Superior temporal gyrus (tissue), 1 donor: ENCODE measurements around the gene TCOF1.
A peak's percentile ranks its signal among the peaks of the same experiment; 100 is the strongest.

Source experiments
- DNase-seq: peaks from one replicate; pipeline ENCODE4 v3.0.0-alpha.2; 2016; ENCODE audit errors: extremely low spot score

TCOF1 gene, protein sequence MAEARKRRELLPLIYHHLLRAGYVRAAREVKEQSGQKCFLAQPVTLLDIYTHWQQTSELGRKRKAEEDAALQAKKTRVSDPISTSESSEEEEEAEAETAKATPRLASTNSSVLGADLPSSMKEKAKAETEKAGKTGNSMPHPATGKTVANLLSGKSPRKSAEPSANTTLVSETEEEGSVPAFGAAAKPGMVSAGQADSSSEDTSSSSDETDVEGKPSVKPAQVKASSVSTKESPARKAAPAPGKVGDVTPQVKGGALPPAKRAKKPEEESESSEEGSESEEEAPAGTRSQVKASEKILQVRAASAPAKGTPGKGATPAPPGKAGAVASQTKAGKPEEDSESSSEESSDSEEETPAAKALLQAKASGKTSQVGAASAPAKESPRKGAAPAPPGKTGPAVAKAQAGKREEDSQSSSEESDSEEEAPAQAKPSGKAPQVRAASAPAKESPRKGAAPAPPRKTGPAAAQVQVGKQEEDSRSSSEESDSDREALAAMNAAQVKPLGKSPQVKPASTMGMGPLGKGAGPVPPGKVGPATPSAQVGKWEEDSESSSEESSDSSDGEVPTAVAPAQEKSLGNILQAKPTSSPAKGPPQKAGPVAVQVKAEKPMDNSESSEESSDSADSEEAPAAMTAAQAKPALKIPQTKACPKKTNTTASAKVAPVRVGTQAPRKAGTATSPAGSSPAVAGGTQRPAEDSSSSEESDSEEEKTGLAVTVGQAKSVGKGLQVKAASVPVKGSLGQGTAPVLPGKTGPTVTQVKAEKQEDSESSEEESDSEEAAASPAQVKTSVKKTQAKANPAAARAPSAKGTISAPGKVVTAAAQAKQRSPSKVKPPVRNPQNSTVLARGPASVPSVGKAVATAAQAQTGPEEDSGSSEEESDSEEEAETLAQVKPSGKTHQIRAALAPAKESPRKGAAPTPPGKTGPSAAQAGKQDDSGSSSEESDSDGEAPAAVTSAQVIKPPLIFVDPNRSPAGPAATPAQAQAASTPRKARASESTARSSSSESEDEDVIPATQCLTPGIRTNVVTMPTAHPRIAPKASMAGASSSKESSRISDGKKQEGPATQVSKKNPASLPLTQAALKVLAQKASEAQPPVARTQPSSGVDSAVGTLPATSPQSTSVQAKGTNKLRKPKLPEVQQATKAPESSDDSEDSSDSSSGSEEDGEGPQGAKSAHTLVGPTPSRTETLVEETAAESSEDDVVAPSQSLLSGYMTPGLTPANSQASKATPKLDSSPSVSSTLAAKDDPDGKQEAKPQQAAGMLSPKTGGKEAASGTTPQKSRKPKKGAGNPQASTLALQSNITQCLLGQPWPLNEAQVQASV (N-terminal part only)

DNA sequence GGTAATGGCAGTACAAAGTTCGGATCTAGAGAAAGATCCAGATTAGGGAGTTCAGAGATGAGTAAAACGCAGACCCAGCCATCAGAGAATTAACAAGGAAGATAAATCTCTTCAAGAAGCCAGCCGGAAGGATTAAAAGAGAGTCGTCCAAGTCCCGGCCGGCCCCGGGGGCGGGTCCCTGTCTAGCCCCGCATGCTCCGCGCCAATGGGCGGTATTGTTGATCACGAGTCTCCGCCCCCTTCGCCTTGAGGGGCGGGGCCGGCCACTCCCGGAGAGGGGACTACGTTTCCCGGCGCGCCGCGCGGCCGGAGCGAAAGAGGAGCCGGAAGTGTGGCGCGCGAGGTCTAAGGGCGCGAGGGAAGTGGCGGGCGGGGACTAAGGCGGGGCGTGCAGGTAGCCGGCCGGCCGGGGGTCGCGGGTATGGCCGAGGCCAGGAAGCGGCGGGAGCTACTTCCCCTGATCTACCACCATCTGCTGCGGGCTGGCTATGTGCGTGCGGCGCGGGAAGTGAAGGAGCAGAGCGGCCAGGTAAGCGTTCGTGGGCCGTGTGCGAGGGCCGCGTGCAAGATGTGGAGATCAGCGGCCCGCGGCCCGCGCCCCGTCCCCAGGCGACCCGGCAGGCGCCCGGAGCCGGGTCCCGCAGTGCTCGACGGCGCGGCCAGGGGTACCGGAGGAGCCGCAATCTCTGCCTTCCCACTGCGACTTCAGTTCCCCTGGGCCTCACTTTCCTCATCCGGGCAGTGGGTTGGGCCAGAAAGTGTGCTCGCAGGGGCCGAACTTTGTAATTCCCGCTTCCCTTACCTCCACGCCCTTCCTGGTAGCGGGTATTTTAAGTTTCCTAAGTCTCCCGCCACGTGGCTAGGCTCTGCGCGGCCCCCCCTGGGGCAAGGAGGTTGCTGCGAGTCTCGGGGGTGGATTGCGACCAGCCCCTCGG, at the start of gene TCOF1:
TSS of gene TCOF1 (plus strand) at position 372 of the 935 bp plus-strand sequence. CDS start at position 422, 50 bp downstream.
- peak; percentile 98 for DNase-seq

DNA sequence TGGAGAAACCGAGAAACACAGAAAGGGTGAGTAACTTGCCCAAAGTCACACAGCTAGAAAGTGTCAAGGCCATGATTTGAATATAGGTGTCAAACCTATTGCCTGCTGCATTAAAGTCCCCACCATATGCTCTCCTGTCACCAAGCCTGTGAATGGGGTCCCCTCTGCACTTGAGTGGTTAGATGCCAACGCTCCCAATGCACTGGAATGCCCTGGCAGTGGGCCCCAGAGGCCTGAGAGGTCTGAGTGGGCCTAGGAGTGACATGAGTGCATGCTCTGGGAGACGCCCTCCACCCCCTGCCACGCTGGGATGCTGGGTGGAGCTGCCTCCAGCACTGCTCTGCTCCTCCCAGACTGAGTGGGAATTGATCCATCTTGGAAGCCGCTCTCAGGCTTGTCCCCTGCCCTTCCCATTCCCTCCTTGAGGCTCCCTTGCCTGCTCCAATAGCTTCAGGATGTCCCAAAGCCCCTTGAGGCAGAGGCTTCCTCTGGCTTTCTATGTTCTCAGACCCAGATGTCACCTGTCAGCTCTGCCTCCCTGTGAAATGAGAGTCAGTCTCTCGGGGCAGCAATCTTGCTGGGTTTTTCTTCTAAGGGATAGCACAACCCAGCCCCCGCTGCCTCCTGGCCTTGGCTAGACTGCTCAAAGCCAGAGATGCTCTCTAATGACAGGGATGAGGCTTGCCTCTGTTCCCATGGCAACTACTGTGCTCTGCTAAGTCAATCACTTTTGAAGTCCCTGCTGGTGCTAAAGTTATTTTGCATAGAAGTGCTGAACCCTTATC, 48.2 kb upstream of the TCOF1 start:
- no peak for DNase-seq

DNA sequence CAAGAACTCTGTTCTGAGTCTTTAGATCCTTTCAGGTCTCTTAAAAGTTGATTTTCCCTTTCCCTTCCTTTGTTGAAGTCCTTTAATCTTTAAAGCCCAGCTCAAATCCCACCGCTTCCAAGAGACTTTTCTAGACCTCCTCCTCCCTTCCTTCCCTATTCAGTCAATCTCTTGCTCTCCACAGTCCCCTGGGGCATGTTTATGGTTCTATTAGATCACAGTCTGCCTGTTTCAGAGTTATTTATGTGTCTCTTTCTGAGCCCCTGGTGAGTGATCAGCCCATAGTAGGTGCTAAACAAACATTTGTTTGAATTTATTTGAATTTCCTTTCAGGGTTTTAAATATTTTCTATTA, 47.6 kb upstream of the TCOF1 start:
- DNase-seq: no peak

GRCh38 chr5:150310246-150310645, 47.3 kb upstream of the TCOF1 start:
- no peak for DNase-seq

GRCh38 chr5:150311015-150311692, 46.3 kb upstream of the TCOF1 start:
- DNase-seq: no peak

DNA sequence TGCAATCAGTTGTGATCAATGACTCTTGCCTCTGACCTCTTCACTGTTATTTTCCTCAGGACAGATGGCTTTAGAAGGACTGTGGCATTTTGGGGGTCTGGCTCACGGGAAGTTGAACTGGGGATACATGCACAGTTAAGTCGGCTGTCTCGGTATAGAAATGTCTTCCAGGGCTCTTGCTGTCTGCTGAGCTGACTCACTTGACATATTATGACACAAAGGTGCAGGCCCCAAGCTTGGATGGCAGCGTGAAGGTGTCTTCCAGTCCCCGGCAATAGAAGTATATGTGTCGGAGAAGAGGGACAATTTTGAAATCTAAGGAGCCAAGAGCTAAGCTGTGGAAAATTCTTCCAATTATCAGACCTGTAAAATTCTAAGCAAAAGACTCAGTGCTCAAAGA, 45.0 kb upstream of the TCOF1 start:
- no peak for DNase-seq

DNA sequence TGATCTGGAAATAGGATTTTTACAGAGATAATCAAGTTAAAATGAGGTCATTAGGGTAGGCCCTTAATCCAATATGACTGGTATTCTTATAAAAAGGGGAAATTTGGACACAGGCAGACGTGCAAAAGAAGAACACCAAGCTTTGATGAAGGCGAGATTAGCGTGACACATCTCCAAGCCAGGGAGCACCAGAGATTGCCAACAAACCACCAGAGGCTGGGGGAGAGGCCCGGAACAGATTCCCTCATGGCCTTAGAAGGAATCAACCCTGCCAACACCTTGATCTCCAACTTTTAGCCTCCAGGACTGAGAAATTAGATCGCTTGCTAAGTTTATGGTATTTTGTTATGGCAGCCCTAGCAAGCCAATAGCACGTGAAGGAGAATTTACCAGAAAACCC, 44.0 kb upstream of the TCOF1 start:
- DNase-seq: no peak

GRCh38 chr5:150313921-150314716, 43.4 kb upstream of the TCOF1 start:
- DNase-seq: no peak

DNA sequence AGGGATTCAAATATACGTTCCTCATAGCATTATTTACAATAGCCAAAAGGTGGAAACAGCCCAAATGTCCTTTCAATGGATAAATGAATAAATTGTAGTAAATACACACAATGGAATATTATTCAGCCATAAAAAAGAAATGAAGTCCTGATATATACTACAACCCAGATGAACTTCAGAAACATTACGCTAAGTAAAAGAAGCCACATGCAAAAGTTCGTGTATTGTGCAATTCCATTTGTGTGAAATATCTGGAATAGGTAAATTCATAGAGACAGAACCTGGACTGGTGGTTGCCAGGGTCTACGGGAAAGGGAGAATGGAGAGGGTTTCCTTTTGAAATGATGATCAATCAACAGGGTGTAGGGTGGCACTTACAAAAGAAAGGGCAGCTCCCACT, 42.3 kb upstream of the TCOF1 start:
- no peak for DNase-seq

DNA sequence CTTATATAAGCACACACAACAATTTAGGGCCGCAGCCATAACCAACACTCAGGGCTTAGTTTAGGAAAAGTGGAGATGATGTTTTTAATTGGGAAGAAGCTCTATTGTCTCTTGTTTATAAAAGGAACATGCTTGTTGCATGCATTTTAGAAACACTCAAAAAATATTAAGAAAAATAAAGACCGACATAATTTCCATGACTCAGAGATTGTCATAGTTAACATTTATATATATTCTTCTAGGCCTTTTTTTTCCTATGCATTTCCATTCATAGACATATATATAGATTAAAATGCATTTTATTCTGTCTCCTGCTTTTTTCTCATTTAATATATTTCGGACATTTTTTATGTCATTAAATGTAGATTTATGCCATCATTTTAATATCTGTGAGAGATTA, 41.2 kb upstream of the TCOF1 start:
- DNase-seq: no peak

DNA sequence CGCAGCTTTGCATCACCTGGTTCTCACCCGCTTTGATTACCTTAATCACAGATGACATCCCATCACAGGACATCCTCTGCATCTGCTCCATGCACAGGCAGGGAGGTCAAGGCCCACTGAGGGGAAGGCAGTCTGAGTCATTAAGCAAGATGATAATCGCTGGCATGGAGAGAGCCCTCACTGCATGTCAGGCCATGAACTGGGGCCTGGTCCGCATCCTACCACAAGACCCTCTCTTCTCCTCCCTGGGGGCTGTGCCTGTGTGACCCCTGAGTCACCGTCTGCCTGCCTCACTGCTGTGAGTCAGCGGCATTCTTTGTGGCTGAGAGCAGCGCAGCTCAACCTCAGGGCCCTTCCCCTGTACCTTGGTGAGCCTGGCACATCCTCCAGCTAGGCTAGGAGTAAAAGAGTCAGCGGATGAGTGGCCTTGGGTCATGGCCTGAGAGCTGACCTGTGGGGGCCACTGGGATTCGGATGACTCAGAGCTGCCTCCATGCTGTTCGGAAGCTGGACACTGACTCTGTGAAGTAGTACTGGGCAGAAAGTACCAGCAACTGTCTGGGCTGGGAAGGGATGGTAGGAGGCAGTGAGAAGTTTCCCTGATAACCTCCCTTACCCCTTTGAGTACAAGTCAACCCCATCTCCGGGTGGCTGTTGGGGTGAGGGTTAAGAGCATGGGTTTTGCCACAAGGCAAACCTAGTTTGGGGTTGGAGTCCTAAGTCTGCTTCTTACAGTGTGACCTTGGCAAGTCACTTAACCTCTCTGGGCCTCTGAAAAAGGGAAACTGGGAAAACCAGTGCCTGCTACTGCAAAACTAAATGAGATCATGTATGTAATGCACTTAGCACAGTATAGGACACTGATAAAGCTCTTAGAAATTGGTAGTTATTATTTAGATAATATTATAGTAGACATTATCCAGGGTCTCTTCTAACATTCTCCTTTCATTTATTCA, 40.2 kb upstream of the TCOF1 start:
- no peak for DNase-seq

DNA sequence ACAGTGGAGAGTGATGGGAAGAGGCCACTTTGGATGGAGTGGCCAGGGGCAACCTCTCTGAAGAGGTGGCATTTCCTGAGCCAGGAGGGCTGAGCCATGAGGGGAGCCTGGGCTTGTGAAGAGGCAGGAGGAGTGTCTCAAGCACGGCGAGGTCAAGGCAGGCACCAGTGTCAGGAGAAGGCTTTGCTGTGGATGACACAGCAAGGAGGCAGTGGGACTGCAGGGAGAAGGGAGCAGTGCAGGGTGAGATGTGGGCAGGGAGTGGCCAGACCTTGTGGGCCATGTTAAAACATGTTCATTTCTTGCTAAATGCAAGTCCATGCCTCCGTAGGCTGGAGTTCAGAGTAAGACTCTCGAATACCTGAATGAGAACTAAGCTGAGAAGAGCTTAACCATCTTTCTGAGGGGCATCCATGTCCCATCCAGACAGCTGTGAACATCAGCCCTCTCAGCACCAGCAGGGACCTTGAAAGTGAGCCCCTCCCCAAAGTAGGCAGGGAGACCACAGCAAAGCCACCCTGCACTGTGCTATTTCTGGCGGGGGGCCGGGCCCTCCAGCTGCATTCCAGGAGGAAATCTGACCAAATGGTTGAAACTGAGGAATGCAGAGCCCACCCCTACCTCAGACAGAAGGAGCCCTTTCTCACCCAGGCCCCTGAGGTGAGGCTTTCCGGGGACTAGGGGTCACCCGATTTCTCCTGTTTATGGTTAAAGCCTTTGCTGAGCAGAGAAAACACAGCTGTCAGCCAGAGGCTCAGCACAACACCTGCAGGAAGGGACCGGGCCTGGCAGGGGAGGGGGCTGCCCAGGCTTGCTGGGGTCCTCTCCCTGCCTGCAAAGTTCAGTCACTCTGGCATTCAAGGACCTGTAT, 38.6 kb upstream of the TCOF1 start:
- DNase-seq: no peak

DNA sequence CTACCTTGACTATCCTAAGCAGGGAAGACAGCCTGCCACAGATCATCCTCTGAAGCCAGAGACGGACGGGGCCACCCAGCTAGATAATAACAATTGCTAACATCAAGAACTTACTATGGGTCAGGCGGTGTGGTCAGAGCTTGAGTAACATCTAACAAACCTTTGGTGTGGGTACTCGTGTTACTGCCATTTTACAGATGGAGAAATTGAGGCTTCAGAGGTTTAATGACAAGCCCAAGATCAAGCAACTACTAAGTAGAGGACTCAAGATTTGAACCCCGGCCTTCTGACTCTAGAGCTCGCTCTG, 38.1 kb upstream of the TCOF1 start:
- DNase-seq: no peak

DNA sequence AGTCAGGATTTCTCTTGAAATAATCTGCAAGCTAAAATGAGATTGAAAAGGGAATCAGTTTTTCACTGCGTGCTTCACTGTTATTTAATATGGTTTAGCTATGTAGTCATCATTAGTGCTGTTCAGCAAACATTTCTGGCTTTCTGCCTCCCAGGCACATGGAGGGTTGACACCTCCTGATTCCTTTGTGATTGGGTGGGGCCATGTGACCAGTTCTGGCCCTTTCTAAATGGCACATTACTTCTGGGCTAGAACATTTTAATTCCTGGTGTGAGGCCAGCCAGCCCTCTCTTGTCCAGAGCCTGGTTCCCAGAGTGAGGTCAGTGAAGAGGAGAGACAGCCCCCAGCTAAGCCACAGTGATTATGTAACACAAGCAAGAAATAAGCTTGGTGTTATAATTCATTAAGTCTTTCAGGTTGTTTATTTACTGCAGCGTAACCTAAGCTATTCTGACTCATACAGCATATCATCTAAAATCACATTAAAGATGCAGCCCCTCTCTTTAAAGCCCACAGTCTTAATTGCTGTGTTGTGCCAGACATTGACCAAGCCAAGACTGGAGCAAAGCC, 37.4 kb upstream of the TCOF1 start:
- DNase-seq: peak; percentile 75

DNA sequence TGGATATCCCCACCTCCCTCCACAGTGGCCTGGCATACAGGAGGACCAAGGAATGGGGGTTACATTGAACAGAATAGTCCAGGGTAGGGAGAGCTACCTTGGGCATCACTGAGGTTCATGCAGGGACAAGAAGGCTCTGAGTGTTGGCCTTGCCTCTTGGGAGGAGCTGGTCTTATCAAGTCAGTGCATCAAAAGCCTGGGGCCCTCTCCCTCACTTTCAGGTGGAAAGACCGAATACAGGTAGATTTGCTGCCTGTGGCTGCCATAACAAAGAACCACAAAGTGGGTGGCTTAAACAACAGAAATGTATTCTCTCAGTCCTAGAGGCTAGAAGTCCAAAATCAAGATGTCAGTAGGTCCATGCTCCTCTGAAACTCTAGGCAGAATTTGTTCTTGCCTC, 36.3 kb upstream of the TCOF1 start:
- DNase-seq: no peak

- DNase-seq: no peak
Measured at GRCh38 chr5:150321784-150322183, 35.7 kb upstream of the TCOF1 start.
